NK-92 (cell line): ENCODE results near the gene FGF21.
"Not testable (repeated sequence)": the region's sequence is repeated elsewhere in the genome, so short reads cannot be mapped to it uniquely, and the experiment has no call there.

Source experiments
- DNase-seq: peaks from one replicate; lab custom pipeline; 2025; ENCODE audit not compliant: unreplicated experiment; lab: John Stamatoyannopoulos, UW

The FGF21 gene, protein sequence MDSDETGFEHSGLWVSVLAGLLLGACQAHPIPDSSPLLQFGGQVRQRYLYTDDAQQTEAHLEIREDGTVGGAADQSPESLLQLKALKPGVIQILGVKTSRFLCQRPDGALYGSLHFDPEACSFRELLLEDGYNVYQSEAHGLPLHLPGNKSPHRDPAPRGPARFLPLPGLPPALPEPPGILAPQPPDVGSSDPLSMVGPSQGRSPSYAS

GRCh38 chr19:48755084-48755641 lies at the start of gene FGF21:
Gene FGF21 (plus strand): TSS chr19:48755524. CDS start chr19:48756237, 713 bp downstream.
- no peak for DNase-seq

DNA sequence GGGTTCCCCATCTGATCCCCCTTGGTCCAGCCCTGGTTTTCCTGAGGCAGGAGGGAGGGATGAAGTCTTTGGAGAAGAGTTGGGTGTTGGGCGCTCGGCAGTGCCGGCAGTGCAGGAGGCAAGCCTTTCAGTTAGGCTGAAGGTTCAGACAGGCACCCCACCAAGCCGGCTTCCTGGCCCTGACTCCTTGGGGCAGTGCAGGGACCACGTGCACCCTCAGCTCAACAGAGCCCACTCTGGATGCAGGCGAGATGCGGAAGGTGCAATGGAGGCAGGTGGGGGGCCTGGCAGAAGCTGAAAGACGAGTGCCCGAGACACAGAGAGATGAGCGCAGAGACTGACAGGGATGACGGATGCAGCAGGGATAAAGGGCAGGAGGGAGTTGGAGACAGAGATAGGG lies 46.9 kb upstream of the FGF21 start:
- DNase-seq, result no peak

GRCh38 chr19:48711106-48711662 lies 44.1 kb upstream of the FGF21 start:
- DNase-seq, result no peak

DNA sequence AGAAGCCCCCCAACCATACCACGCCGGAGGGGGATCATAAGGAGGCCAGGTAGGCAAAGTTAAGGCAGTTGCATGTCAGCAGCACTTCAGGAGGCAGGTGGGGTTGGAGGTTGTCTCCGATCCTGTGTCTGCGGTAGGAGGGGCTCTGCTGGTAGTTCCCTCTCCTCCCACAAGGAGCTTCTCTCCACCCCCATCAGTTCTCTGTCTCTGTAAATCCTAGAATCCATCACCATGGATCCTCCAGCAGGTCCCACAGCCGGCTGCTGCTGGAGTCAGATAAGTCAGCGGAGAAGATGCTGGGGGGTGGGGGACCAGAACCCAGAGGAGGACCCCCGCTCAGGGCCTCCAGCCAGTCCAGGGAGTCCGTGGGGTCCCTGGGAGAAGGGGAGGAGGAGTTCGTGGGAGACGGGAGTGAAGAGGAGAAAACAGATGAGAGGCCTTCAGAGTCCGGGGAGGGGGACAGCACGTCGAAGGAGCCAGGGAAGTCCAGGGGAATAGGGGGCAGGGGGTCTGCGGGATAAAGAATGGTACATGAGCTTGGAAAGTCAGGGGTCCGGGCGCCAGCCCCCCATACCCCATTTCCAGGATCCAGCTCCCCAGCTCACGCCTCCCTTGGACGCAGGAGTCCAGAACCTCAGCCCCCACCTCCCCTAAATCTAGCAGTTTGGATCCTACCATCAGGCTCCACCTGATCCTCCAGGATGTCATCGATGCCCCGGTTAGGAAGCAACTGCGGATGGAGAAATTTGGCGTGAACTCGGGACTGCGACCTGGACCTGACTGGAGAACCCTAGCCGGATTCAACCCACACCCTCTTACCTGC lies 42.1 kb upstream of the FGF21 start:
- no peak for DNase-seq

- peak; percentile 83 for DNase-seq
Observed at GRCh38 chr19:48713864-48714755, 41.2 kb upstream of the FGF21 start.

DNA sequence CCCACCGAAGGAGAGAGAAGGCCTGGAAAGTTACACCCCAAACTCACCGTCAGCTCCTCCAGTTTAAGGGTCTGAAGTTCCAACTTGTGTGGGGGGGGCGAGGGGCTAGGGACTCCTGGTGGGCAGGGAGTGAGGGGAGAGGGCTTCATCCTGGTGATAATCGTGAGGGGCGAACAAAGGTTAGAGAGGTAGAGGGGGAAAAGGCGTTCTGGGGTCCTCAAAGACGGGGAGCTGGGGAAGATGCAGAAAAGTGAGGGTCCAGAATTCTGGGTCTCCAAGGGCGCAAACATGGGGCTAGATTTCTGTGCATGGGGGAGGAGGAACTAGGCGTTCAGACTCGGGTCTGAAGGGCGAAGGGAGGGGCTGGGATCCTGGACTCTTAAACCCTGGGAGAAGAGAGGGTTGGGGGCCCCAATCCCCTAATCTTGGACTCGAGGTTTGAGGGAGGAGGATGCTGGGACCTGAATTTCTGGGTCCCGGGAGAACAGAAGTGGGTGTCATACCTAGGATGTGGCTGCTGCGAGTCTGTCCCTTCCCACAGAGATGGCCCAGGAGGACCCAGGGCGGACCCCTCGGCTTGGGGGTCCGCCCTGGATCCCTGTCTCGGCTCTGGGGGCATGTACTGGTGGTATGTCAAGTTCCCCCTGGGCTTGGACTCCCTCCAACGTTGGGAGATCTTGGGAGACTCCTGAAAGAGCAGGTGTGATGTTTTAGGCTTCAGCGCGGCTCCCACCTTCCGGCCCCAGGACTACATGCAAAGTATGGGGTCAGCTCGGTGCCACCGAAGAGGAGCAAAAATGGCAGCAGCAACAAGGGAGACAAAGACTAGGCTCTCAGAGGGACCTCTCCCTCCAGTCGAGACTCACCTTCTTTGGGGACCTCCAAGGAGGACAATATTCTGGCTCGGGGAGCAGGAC lies 40.3 kb upstream of the FGF21 start:
- DNase-seq, result no peak

- no peak for DNase-seq
Observed at GRCh38 chr19:48715681-48716171, 39.6 kb upstream of the FGF21 start.

GRCh38 chr19:48716562-48717291 lies 38.6 kb upstream of the FGF21 start:
- DNase-seq, result no peak

GRCh38 chr19:48718106-48718505 lies 37.2 kb upstream of the FGF21 start:
- DNase-seq, result not testable (repeated sequence)

GRCh38 chr19:48718711-48719231 lies 36.6 kb upstream of the FGF21 start:
- no peak for DNase-seq

DNA sequence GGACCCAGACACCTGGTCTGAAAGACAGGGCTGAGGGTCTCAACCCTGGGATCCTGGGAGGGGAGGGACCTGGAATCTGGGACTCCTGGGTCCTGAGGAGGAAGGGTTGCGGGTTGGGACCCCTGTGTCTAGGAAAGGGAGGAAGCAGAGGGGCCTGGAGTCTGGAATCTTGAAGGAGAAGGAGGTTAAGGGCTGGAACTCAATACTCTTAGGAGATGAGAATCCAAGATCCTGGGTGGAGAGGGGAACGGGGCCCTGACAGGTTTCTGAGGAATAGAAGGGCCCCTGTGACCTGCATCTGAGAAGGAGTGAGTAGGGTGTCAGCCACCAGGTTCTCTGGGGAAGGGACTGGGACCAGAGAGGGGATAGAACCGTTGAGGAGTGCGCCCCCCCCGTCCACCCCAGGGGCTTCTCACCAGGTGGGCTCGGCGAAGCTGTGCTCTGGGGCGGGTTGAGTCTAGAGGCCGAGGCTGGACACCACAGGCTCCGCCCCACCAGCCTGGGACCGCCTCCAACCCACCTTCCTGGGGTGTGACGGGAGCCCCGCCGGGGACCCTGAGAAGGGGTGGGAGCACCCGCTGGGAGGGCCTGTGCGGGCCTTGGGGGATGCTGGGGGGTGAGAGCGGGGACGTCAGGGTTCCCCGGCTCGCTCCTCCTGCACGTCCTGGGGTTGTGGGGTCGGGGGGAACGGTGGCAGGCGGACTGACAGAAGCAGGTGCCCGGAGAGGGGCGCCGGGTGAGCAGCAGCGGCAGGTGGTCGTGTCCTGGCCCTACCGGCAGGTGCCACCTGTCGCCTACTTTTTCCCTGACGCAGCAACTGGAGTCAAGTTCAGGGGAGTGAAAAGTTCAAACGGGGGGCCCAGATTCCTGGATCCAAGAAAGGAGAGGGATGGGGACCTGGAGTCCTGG lies 35.8 kb upstream of the FGF21 start, which contains the start of gene MAMSTR:
Gene MAMSTR, minus strand, starts transcription at position 463 of the 909 bp plus-strand sequence. CDS start 694 bp downstream, outside the sequence.
- no peak for DNase-seq

- no peak for DNase-seq
Observed at GRCh38 chr19:48720251-48720612, 35.1 kb upstream of the FGF21 start.

DNA sequence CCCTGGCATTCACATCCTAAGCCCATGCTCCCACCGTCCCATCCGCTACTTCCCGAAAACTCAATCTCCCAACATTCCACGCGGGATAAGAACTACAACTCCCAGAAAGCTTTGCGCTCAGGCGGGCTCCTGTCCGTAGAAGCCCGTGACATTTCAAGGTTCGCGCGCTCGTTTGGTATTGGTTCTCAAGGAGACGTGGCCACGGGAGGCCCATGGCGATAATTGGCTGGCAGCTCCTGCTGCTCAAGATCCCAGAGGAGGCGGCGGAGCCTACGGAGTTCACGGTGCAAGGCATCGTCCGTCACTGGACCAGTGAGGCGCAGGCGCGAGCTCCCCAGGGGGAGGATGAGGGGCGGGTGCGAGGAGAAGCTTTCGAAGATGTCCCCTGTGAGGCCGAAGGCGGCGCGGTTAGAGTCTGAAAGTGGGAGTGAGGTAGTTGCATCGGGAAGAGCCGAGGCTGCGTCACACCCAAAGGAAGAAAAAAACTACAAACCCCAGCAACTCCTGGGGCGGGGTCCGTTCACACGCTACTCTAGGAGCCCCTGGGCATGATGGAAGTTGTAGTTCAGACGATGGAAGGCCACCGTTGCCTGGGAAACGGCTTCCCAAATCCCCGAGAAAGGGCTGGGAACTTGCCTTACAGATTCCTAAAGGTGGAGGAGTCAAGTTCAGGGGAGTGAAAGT lies 34.6 kb upstream of the FGF21 start:
- peak; percentile 57 for DNase-seq

DNA sequence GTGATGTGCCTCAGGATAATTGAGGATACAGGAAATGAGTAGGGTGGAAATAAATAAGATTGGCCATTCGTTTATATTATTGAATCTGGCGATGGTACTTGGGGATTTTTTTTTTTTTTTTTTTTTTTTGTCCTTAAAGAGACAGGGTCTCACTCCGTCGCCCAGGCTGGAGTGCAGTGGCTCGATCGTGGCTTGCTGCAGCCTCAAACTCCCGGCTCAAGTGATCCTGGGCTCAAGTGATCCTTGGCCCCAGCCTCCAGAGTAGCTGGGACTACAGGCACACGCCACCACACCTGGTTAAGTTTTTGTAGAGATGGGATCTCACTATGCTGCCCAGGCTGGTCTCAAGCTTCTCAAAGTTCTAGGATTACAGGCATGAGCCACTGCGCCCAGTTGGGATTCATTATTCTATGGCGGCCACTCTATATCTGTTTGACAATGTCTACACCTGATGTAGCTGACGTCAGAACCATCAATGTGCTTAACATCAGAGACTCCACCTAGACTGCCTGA lies 33.1 kb upstream of the FGF21 start:
- no peak for DNase-seq

GRCh38 chr19:48724796-48725753 lies 30.2 kb upstream of the FGF21 start:
- DNase-seq, result no peak

- DNase-seq, result no peak
Observed at GRCh38 chr19:48726556-48726955, 28.8 kb upstream of the FGF21 start.
